Sigmoid colon (tissue), 7 donors: ENCODE measurements around the gene MICAL1. TPM values are rescaled to one million over a fixed set of nuclear protein-coding genes. Genes with fewer than 3 reads are reported as not detected.

Source experiments
- DNase-seq: peaks from one replicate; pipeline ENCODE4 v3.0.0-alpha.2; 2019
- H3K27ac ChIP-seq, 4 donors: fragments of 200-600 bp; sonication (generic); one replicate each; pipeline ENCODE4 v1.5.1; 2016 to 2019; ENCODE audit warnings: mild to moderate bottlenecking in 1 of 4
- H3K27me3 ChIP-seq, 3 donors: fragments of 200-600 bp; sonication (generic); one replicate each; pipeline ENCODE4 v1.5.1; 2019; ENCODE audit warnings: mild to moderate bottlenecking in 1 of 3
- H3K36me3 ChIP-seq, 4 donors: fragments of 200-600 bp; sonication (generic); one replicate each; pipeline ENCODE4 v1.5.1; 2016 to 2019
- H3K4me1 ChIP-seq, 4 donors: fragments of 200-600 bp; sonication (generic); one replicate each; pipeline ENCODE4 v1.5.1; 2017 to 2019
- H3K4me3 ChIP-seq, 4 donors: fragments of 200-600 bp; sonication (generic); one replicate each; pipeline ENCODE4 v1.5.1; 2017 to 2019; ENCODE audit warnings: mild to moderate bottlenecking in 2 of 4, moderate library complexity in 1 of 4
- H3K9me3 ChIP-seq, 4 donors: fragments of 200-600 bp in 3 of 4; sonication (generic) in 3 of 4; one replicate each; pipeline versions ENCODE4 v1.5.1 to v1.6.1; 2013 to 2019
- EP300 ChIP-seq, 4 donors: sonication (generic); formaldehyde crosslinking; IDR thresholded peaks; one replicate each; pipeline ENCODE4 v1.6.1; 2017; ENCODE audit warnings: antibody characterized with exemption in 4 of 4
- POLR2A ChIP-seq, 2 donors: fragments of 450-650 bp; IDR thresholded peaks; one replicate each; pipeline ENCODE4 v1.6.1; 2016; ENCODE audit warnings: antibody characterized with exemption in 2 of 2, mild to moderate bottlenecking in 2 of 2, moderate library complexity in 2 of 2
- POLR2AphosphoS5 ChIP-seq, 4 donors: sonication (generic); formaldehyde crosslinking; IDR thresholded peaks; one replicate each; pipeline ENCODE4 v1.6.1; 2017; ENCODE audit warnings: antibody characterized with exemption in 4 of 4
- WGBS, 2 donors: extraction: QIAGEN DNeasy Blood & Tissue Kit; methylation state at CpG; one replicate each; pipeline ENCODE4 v1.1.7; 2013; 5-methylcytosine and 5-hydroxymethylcytosine counted together
- intact Hi-C: fragments of 100-400 bp; cut with DNase I; formaldehyde crosslinking; loops from one replicate; pipeline ENCODE4 v1.15.1; 2023
- polyA plus RNA-seq, 3 donors: library from polyadenylated mRNA; stranded (reverse); fragments of 200-250 nt; gene quantifications; one replicate each; pipeline ENCODE4 v1.2.3, GENCODE V29; 2013
- total RNA-seq, 4 donors: library from RNA; depleted of rRNA; stranded (reverse); fragments of >200 nt; gene quantifications; one replicate each; pipeline ENCODE4 v1.1.0, GENCODE V29; 2016
- TF ChIP-seq, protein P1 (sequence below), 4 experiments: fragments of 450-650 bp in 3 of 4; fragments of 200-600 bp in 1 of 4; IDR thresholded peaks; one replicate each; pipeline ENCODE4 v1.5.1; 2016 to 2019; ENCODE audit warnings: antibody characterized with exemption in 4 of 4, mild to moderate bottlenecking in 3 of 4, moderate library complexity in 2 of 4
- donor health status: healthy with polysubstance abuse.
- donor health status: Bipolar disorder and iron deficiency.
- donor health status: healthy.

MICAL1 gene
- total and polyA plus RNA-seq, 7 donors: 7.8 to 71.3 (median 14.8) TPM

DNA sequence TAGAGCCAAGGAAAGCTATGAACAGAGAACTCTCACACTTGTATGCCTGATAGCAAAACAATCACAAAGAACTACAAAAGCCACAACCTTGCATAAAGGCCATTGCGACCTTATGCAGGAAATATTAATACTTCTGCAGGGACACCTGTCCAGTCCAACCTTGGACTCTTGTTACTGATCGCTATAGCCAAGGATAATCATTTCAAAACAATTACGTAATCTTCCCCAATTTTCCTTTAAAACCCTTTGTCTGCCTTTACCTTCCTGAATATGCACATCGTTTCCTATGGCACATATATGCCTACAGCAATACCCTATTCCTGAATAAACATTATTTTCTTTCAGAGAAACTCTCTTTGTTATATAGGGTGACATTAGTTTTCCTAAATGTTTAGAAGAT lies 37.9 kb downstream of the MICAL1 start:
- Histone ChIP-seq H3K4me3 (no peak overlapping the region), H3K27me3 (no peaks in the 10 kb centered on the region), H3K4me1 (no peaks in the 10 kb centered on the region), H3K27ac (no peak overlapping the region), H3K36me3 (no peaks in the 10 kb centered on the region), H3K9me3 (no peaks in the 10 kb centered on the region)
- DNase-seq: no peak
- 94 to 95% methylated on average over 4 of the region's 4 CpGs for WGBS, 2 donors
- intact Hi-C loops: no loop called here
- TF ChIP-seq POLR2A (IDR thresholded peaks at IDR 0.05): no peak
- TF ChIP-seq EP300 (IDR thresholded peaks at IDR 0.05): no peak
- TF ChIP-seq, protein P1, sequence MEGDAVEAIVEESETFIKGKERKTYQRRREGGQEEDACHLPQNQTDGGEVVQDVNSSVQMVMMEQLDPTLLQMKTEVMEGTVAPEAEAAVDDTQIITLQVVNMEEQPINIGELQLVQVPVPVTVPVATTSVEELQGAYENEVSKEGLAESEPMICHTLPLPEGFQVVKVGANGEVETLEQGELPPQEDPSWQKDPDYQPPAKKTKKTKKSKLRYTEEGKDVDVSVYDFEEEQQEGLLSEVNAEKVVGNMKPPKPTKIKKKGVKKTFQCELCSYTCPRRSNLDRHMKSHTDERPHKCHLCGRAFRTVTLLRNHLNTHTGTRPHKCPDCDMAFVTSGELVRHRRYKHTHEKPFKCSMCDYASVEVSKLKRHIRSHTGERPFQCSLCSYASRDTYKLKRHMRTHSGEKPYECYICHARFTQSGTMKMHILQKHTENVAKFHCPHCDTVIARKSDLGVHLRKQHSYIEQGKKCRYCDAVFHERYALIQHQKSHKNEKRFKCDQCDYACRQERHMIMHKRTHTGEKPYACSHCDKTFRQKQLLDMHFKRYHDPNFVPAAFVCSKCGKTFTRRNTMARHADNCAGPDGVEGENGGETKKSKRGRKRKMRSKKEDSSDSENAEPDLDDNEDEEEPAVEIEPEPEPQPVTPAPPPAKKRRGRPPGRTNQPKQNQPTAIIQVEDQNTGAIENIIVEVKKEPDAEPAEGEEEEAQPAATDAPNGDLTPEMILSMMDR (IDR thresholded peaks at IDR 0.05): no peak
- no peak for TF ChIP-seq POLR2AphosphoS5 (IDR thresholded peaks at IDR 0.05)

DNA sequence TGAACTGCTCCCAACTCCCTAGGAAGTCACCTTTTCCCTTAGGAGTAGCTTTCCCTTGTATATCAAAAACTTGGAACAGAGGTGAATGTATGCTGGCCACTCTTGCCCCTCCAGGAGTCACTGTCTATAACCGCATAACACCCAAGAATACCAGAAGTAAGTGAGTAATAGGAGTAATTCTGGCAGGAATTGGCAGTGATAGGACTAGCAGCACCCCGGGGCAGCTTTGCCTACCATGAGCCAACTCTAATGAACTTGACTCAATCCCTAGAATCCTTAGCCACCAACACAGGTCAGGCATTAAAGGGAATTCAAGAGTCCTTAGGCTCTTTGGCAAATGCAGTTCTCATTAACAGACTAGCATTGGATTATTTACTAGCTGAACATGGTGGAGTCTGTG lies 44.5 kb downstream of the MICAL1 start:
- H3K27ac ChIP-seq: no peak overlapping the region
- no peak for DNase-seq
- H3K36me3 ChIP-seq: no peaks in the 10 kb centered on the region
- no peaks in the 10 kb centered on the region for H3K4me1 ChIP-seq
- H3K4me3 ChIP-seq: no peak overlapping the region
- TF ChIP-seq, protein P1 (IDR thresholded peaks at IDR 0.05): no peak
- TF ChIP-seq EP300 (IDR thresholded peaks at IDR 0.05) (no peak), POLR2A (IDR thresholded peaks at IDR 0.05) (no peak), POLR2AphosphoS5 (IDR thresholded peaks at IDR 0.05) (no peak)
- H3K27me3 ChIP-seq: no peaks in the 10 kb centered on the region
- 95% methylated on average over 2 of the region's 2 CpGs for WGBS, 2 donors
- H3K9me3 ChIP-seq: no peaks in the 10 kb centered on the region
- intact Hi-C loops: no loop called here

DNA sequence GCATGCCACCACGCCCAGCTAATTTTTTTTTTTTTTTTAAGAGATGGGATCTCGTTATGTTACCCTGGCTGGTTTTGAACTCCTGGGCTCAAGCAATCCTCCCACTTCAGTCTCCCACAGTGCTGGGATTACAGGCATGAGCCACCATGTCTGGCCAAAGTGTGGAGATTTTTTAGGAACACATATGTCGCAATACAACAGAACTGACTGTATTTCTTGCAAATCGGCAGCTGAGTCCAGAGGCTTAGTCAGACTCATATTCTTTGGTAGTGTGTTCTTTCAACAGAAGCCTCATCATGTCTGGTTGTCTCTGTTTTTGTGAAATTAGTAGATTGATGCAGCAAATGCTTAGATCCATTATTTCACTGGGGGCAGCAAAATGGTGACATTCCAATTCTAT lies 49.4 kb downstream of the MICAL1 start:
- H3K4me1 ChIP-seq: no peaks in the 10 kb centered on the region
- WGBS, 2 donors: 89% methylated on average over 4 of the region's 4 CpGs
- no peaks in the 10 kb centered on the region for H3K27me3 ChIP-seq
- TF ChIP-seq, protein P1 (IDR thresholded peaks at IDR 0.05): no peak
- TF ChIP-seq POLR2A (IDR thresholded peaks at IDR 0.05) (no peak), POLR2AphosphoS5 (IDR thresholded peaks at IDR 0.05) (no peak), EP300 (IDR thresholded peaks at IDR 0.05) (no peak)
- H3K9me3 ChIP-seq: no peaks in the 10 kb centered on the region
- H3K4me3 ChIP-seq: no peak overlapping the region
- H3K27ac ChIP-seq: no peak overlapping the region
- H3K36me3 ChIP-seq: no peaks in the 10 kb centered on the region
- intact Hi-C loops: no loop called here
- no peak for DNase-seq

DNA sequence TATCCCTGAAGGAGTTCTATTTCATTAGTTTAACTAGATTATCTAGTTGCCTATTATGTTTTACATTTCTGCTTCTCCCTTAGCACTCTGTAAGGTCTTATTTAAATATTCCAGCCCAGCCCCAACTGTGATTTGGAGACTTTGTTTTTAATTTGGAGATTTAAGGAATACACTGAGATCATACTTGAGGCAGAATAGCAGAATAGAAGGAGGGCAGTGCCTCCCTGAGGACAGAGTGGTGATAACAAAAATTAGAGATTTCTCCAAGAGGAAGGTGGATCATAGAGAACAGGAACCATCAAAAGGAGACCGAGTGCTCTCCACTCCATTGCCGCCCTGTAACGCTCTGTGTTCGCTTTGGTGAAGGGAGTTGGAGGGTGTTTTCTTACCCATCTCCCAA lies 58.6 kb downstream of the MICAL1 start:
- 66 to 74% methylated on average over 4 of the region's 4 CpGs for WGBS, 2 donors
- DNase-seq: no peak
- Histone ChIP-seq H3K36me3 (no peaks in the 10 kb centered on the region), H3K9me3 (no peaks in the 10 kb centered on the region), H3K4me3 (no peak overlapping the region), H3K27ac (no peak overlapping the region), H3K27me3 (no peaks in the 10 kb centered on the region), H3K4me1 (no peaks in the 10 kb centered on the region)
- intact Hi-C loops: loop anchor here (5.0 kb wide), 1 partner anchor 210 kb away; no protein-coding TSS in a partner anchor
- TF ChIP-seq, protein P1 (IDR thresholded peaks at IDR 0.05): peak in 1 of 4 experiments; percentile 13
- no peak for TF ChIP-seq EP300 (IDR thresholded peaks at IDR 0.05)

DNA sequence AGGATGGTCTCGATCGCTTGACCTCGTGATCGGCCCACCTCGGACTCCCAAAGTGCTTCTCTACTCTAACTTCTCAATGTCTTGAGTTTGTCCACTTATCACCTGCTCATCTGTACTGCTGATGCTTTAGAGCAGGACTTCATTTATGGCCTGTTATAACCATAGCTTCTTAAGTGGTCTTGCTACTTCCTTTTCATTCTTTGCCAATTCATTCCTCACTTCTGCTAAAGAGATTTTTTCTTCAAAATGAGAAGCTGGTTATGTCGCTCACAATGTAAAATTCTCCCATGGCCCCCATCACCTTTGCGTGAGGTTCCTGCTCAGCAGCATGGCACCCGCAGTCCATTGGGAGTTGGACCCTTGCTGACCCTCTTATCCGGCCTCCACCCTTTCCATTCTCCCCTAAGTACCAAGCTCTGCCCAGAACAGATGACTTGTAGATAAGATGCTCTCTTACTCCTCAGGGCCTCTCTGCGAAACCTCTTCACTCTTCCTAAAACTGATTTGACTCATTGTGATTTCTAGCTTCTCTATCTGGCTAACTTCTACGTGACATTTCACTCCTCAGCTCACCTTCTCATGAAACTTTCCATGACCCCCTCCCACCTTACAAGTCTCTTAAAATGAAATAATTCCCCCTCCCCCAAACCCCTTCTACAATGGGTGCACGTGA lies 59.4 kb downstream of the MICAL1 start:
- WGBS, 2 donors: 91 to 95% methylated on average over 12 of the region's 12 CpGs
- intact Hi-C loops: loop anchor here (5.0 kb wide), 1 partner anchor 209 kb away; no protein-coding TSS in a partner anchor
- no peaks in the 10 kb centered on the region for H3K9me3 ChIP-seq
- H3K27me3 ChIP-seq: no peaks in the 10 kb centered on the region
- no peak overlapping the region for H3K4me3 ChIP-seq
- DNase-seq: no peak
- TF ChIP-seq POLR2AphosphoS5 (IDR thresholded peaks at IDR 0.05) (no peak), POLR2A (IDR thresholded peaks at IDR 0.05) (no peak)
- TF ChIP-seq, protein P1 (IDR thresholded peaks at IDR 0.05): no peak
- H3K4me1 ChIP-seq: no peaks in the 10 kb centered on the region
- H3K36me3 ChIP-seq: no peaks in the 10 kb centered on the region
- H3K27ac ChIP-seq: no peak overlapping the region
